WTC11 (cell line): ENCODE results near the gene GALNT18.

Experiments used
- ESRRA ChIP-seq: sonication (generic); formaldehyde crosslinking; IDR thresholded peaks from 2 replicates; pipeline ENCODE4 v1.8.1; 2022; ENCODE audit warnings: mild to moderate bottlenecking, missing genetic modification reagents, borderline replicate concordance
- NFE2L1 ChIP-seq: sonication (generic); formaldehyde crosslinking; IDR thresholded peaks from 2 replicates; pipeline ENCODE4 v1.8.1; 2023; ENCODE audit warnings: missing genetic modification reagents
- NR3C1 ChIP-seq: sonication (generic); formaldehyde crosslinking; conservative IDR thresholded peaks from 2 replicates; pipeline ENCODE4 v1.8.1; 2023; ENCODE audit warnings: low read depth, mild to moderate bottlenecking, missing genetic modification reagents
- RELA ChIP-seq: sonication (generic); formaldehyde crosslinking; IDR thresholded peaks from 2 replicates; pipeline ENCODE4 v1.8.1; 2022; ENCODE audit warnings: missing genetic modification reagents, mild to moderate bottlenecking, borderline replicate concordance
- SMAD3 ChIP-seq: sonication (generic); formaldehyde crosslinking; IDR thresholded peaks from 2 replicates; pipeline ENCODE4 v1.8.0; 2022; ENCODE audit warnings: missing genetic modification reagents, mild to moderate bottlenecking, borderline replicate concordance
- TEAD4 ChIP-seq: sonication (generic); formaldehyde crosslinking; IDR thresholded peaks from 2 replicates; pipeline ENCODE4 v1.8.0; 2022; ENCODE audit warnings: mild to moderate bottlenecking, missing genetic modification reagents
- ZNF416 ChIP-seq: fragments of 250-450 bp; sonication (Bioruptor Pico); IDR thresholded peaks from 2 replicates; pipeline ENCODE4 v1.9.0; 2021; ENCODE audit warnings: mild to moderate bottlenecking, inconsistent platforms
- TF ChIP-seq, protein P1 (sequence below): fragments of 200-600 bp; IDR thresholded peaks from 2 replicates; pipeline ENCODE4 v1.8.0; 2022; ENCODE audit warnings: antibody characterized with exemption
- TF ChIP-seq, protein P2 (sequence below): fragments of 250-450 bp; sonication (Bioruptor Pico); IDR thresholded peaks from 2 replicates; pipeline ENCODE4 v1.9.0; 2021; ENCODE audit warnings: mild to moderate bottlenecking
- TF ChIP-seq, protein P3 (sequence below): sonication (generic); formaldehyde crosslinking; IDR thresholded peaks from 2 replicates; pipeline ENCODE4 v1.8.1; 2023; ENCODE audit warnings: mild to moderate bottlenecking, missing genetic modification reagents, moderate library complexity

DNA sequence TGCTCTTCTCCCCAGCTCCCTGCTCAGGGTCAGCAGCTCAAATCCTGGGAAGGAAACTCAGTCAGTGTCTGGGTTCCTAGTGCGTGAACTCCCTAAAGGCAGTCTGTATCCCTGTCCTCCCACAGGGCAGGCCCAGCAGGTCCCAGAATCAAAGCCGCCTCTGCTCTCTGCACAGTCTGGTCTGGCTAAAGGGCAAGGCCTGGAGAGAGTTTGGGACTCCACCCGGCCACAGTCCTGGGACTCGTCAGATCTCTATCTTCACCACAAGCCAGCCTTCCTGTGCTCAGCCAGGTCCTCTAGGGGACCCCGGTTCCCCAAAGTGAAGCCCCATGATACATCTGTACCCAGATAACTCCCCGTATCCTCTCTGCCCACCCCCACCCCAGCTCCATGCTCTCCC is 212.6 kb downstream of the GALNT18 start:
- TF ChIP-seq, protein P1, sequence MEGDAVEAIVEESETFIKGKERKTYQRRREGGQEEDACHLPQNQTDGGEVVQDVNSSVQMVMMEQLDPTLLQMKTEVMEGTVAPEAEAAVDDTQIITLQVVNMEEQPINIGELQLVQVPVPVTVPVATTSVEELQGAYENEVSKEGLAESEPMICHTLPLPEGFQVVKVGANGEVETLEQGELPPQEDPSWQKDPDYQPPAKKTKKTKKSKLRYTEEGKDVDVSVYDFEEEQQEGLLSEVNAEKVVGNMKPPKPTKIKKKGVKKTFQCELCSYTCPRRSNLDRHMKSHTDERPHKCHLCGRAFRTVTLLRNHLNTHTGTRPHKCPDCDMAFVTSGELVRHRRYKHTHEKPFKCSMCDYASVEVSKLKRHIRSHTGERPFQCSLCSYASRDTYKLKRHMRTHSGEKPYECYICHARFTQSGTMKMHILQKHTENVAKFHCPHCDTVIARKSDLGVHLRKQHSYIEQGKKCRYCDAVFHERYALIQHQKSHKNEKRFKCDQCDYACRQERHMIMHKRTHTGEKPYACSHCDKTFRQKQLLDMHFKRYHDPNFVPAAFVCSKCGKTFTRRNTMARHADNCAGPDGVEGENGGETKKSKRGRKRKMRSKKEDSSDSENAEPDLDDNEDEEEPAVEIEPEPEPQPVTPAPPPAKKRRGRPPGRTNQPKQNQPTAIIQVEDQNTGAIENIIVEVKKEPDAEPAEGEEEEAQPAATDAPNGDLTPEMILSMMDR = no peak
- TF ChIP-seq RELA (CRISPR knock-in tag) (no peak), SMAD3 (CRISPR knock-in tag) (no peak), ZNF416 (CRISPR knock-in tag) (no peak), NFE2L1 (no peak), ESRRA (CRISPR knock-in tag) (no peak), TEAD4 (CRISPR knock-in tag) (no peak), NR3C1 (CRISPR knock-in tag) (no peak)
- TF ChIP-seq, protein P2, sequence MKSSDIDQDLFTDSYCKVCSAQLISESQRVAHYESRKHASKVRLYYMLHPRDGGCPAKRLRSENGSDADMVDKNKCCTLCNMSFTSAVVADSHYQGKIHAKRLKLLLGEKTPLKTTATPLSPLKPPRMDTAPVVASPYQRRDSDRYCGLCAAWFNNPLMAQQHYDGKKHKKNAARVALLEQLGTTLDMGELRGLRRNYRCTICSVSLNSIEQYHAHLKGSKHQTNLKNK = no peak
- TF ChIP-seq, protein P3, sequence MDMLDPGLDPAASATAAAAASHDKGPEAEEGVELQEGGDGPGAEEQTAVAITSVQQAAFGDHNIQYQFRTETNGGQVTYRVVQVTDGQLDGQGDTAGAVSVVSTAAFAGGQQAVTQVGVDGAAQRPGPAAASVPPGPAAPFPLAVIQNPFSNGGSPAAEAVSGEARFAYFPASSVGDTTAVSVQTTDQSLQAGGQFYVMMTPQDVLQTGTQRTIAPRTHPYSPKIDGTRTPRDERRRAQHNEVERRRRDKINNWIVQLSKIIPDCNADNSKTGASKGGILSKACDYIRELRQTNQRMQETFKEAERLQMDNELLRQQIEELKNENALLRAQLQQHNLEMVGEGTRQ (CRISPR knock-in tag) = no peak
